ENCODE data around the gene CELSR2. TPM values are rescaled to one million over a fixed set of nuclear protein-coding genes. Genes with fewer than 3 reads are reported as not detected.

Gene CELSR2
- total RNA-seq, 1 experiment from 2014 or later: 0.97 TPM

DNA sequence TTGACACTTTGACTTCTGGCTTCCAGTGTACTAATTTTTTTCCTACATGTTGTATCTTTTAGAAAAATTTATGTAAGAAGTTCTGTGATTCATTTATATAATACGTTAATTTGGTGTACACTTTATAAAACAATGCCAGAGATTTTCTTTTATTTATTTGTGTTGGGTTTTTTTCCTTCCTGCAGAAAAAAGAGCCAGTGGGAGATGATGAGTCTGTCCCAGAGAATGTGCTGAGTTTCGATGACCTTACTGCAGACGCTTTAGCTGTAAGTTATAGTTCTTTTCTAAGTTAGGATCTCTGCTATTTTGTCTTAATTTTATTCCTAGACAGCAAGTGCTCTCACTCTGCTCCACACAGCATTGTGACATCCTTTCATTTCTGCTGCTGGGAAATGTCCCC lies 21.2 kb upstream of the CELSR2 start:
- no peak for DNase-seq (ENCODE audit: low read depth)

DNA sequence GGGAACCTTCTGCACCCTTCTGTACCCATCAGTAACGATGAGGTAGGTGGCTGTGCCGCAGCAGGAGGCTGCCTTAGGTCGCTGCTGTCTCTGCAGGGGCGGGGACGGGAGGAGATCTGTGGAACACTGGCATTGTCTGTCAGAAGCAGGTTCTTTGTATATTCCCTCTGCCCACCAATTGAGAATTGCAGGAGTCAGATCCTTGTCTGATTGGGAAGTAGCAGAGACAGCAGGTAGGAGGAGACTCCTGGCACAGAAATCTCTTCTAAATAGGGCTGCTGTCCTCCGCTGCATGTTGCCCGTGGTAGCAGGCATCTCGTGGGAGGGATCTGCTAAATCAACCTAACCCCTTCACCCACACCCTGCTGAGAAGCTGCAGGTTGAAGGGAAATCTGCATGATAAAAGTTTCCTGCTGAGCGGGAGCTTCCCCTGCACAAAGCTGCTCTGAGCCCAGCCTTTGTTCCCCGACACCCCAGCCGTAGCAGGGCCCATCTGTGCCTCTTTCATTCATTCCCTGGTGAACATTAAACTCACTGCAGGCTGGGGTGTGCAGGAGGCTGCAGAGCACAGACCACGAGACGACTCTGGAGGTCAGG lies 19.7 kb upstream of the CELSR2 start:
- no peak for DNase-seq (ENCODE audit: low read depth)

DNA sequence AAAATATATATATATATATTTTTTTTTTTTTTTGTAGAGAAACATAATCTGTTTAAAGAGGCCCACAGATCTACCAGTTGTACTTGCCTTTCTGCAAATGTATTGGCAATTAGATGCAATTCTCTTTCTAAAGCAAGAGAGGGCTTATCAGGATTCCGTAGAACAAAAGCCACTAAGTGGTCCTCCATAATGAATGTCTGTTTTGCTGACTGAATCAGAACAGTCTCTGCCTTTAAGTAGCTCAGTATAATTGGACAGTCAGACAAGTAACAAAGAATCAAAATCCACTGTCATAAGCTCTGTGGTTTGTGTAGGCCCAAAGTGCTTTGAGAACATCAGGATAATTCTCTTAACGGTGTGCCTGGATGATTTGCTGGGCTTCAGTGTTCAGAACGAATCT lies 18.3 kb upstream of the CELSR2 start:
- no peak for DNase-seq (ENCODE audit: low read depth)

DNA sequence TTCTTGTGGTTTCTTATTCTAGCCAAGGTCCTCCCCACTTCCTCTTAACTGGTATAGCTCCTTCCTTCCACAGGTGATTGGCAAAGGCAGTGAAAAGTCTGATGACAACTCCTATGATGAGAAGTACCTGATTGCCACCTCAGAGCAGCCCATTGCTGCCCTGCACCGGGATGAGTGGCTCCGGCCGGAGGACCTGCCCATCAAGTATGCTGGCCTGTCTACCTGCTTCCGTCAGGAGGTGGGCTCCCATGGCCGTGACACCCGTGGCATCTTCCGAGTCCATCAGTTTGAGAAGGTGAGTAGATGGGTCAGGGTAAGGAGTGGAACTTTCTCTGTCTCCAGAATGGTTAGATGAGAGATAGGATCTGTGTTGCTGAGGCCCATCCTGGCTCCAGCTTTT lies 14.2 kb upstream of the CELSR2 start:
- no peak for DNase-seq (ENCODE audit: low read depth)

DNA sequence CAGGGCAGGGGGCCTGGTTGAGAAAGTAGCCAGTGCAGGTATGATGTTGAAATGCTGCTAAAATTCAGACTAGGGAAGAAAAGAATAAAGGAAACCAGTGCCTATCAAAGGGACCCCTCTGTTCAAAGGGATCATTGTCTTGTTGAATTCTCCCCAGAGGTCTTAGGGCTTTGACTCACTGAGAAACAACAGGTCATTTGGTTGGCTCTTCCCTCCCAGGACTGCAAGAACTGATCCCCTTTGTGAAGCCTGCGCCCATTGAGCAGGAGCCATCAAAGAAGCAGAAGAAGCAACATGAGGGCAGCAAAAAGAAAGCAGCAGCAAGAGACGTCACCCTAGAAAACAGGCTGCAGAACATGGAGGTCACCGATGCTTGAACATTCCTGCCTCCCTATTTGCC lies 11.8 kb upstream of the CELSR2 start:
- no peak for DNase-seq (ENCODE audit: low read depth)

DNA sequence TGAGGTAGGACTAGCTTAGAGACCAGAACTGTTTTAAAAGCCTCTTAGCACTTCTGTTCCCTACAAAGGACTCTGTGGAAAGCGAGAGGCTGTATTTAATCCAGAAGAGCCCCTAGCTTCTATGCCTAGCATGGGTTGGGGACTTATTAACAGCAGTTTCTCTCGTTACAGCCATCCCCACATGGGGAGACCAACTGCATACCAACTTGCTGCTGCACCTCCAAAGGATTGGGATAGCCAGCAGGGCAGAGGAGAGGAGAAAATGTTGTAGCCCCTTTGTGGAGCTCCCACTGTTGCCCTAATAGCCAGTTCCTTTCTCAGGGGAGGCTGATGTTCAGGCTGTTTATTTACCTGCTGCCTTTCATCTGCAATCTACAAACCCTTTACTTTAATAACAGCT lies 11.0 kb upstream of the CELSR2 start:
- DNase-seq (ENCODE audit: low read depth): no peak

DNA sequence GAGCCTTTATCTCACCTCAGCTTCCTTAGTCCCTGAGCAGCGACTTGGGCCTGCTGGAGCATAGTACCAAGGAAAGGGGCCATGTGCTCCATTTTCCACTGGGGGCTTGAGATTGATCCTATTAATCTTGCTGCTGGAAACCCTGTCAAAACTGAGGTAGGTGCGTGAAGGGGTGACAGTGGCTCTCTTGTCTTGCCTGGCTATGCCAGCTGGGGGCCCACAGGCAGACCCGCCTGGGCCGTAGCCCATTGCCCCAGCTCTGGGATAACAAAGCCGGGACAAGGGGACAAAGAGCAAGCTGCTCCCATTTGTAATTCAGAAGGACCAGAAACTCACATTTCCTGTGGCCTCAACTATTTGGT lies 10.3 kb upstream of the CELSR2 start:
- DNase-seq (ENCODE audit: low read depth): no peak

DNA sequence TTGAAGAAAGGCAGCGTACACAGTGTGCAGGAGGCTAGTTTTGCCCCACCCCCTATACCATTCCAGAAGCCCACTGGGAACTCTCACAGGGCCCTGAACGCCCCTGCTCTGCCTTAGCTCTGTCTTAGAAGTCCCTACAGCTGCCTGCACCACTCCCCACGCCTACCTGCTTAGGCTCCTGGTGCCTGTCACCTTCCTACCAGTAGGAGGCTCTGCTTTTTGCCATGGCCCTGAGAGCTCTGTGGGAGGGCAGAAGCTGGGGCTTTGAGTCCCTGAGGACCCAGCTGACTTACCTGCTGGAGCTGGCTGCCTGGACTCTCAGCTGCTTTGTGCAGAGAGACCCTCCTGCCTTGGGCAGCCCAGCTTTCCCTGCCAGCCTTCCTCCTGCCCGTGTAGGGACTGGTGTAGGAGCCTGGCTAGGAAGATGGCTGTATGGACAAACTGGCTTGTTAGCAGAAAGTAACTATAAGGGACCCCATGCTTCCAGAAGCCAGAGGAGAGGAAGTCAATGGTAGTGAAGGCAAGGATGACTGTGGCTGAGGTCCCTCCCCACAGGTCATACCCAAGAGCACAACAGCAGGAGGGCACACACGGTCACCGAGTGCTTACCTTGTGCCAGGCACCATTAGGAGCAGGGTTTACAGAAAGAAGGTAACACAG lies 9.8 kb upstream of the CELSR2 start:
- peak; percentile 67 for DNase-seq (ENCODE audit: low read depth)

DNA sequence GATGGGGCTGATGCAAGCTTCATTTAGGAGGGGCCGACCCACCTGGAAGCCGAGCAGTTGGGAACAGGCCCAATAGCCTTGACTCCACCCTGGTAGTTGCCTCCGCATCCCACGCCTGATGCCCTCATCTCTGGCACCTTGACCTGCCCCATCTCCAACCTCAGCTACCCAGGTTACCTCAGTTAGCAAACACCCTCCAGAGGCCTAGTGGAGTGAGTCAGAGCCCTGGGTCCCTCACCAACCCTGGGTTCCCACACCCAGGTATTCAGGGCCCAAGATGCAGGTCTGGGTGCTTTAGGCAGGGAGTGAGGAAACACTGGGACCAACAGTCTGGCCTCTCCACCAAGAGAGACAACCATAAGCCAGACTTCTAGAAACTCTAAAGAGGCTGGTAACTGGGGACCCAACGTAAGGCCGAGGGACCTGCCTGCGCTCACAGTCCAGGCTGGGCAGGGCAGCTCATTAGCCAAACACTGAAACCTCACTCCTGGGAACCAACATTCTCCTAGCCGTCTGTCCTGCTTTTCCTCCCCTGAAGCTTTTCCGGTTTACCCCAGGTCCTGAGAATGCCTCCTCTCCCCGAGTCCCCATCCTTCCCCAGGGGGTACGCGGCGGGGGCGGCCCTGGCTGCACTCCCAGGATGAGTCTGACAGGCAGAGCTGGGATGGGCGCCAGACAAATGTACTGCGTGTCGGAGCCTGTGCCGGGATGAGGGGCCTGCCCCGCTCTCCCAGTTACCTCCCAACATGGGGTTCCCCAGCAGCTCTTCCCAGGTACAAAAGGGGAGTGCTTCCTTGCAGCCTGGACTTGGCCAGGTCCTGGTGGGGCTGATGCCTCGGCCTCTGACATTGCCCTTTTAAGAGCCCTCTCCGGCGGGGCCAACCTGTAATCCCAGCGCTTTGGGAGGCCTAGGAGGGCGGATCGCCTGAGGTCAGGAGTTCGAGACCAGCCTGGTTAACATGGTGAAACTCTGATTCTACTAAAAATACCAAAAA lies 8.9 kb upstream of the CELSR2 start:
- peak; percentile 90 for DNase-seq (ENCODE audit: low read depth)

DNA sequence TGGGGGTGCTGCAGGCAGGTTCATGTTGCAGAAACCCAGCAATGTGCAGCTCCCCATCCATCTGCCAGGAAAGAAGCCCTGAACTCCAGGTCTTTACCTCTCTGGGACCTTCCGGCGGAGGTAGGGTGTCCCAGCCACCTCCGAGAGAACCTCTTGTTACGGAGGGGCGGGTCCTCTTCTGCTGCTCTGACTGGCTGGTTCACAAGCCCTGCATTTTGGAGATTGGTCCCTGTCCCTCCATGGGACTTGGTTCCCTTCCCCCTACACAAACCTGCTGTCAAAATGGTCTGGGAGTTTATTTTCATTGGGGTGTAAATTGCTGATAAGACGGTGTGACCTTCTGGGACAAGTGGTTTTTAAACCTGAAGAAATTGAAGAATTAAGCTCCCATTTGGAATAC lies 8.0 kb upstream of the CELSR2 start:
- no peak for DNase-seq (ENCODE audit: low read depth)

DNA sequence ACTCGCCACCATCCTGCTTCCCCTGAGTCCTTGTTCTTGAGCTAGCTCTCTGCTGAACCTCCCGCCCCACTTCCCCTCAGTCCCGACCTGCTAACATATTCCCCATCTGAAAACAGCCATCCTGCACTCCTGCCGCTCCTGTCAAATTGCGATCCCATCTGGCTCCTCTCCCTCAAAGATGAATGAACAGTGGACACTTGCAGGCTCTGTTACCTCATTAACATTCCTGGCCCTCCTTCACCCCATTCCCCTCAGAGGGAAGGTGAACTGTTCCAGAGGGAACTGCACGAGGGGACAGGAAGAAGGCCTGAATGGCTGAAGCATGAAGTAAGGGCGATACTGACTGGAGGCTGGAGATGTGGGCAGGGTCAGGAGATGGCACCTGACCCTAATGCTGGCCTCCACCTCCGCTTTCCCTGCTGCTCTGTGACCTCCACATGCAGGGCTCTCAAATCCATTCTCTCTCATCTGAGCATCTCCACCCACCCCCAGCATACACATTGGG lies 7.4 kb upstream of the CELSR2 start:
- no peak for DNase-seq (ENCODE audit: low read depth)

DNA sequence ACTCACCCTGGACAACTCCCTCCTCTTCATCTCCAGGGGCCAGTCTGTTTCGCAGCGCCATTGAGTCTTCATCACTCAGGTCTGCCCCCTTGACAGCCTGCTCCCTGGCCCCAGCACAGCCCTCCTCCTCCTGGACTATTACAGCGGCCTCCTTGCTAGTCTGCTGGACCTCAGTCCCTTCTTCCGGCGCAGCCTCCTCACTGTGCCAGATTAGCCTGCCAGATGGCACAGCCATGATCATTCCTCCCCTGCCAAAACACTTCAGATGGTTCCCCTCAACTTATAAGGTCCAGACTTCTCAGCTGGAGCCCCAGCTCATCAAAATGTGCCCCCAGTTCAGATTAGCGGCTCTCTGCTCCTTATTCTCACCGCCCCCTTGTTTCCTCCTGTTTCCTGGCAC lies 7.0 kb upstream of the CELSR2 start:
- DNase-seq (ENCODE audit: low read depth): no peak

DNA sequence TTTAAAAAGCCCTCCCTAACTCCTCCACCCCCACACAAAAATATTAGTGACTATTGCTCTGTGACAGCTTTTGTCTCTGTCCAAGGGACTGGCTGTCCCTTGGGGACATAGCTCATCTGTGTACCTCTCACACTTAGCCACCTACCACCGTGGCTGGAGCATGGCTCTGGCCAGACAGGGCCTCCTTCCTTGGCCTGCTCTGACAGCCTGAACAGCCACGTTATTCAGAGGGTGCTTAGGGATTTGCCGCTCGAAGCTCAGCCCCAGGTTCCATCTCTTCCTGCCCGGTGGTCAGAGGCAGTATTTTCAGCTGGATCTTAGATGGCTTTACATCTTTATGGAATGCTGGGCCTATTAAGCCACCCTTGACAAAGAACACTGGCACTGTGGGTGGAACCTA lies 6.1 kb upstream of the CELSR2 start:
- DNase-seq (ENCODE audit: low read depth): no peak

DNA sequence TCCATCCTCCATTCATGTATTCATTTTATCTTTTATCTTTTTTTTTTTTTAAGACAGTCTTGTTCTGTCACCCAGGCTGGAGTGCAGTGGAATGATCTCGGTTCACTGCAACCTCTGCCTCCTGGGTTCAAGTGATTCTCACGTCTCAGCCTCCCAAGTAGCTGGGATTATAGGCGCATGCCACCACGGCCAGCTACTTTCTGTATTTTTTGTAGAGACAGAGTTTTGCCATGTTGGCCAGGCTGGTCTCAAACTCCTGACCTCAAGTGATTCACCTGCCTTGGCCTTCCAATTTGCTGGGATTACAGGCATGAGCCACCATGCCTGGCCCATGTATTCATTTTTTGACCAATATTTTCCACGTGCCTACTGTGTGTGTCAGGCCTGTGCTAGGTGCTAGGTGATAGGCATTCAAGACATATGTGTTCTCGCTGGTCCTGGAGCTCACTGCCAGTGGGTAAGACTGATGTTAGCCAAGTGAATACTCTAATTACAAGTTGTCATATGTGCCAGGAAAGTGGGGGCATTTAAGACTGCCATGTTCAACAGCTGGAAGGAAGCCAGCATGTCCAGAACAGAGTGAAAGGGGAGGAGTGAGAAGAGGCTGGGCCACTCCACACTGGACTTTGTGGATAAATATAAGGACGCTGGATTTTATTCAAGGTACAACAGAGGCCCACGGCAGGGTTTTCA lies 5.3 kb upstream of the CELSR2 start:
- no peak for DNase-seq (ENCODE audit: low read depth)

DNA sequence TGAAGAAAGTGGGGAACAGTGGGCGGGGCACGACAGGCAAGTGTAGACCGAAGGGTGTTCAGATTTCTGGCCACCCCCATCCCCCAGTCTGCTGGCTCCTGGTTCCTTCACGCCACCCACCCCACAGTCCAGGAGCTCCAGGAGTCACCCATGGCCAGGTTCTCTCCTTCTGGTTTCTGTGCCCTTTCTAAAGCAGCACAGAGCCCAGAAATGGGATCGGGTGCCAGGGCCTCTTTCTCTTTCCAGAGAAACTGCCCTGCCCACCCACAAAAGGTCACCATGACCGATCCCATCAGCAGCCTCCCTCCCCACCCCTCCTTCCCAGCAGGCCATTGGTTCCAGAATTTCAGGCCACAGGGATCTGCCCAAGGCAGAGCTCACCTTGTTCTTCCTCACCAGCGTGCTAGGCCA lies 3.2 kb upstream of the CELSR2 start:
- DNase-seq (ENCODE audit: low read depth): no peak

DNA sequence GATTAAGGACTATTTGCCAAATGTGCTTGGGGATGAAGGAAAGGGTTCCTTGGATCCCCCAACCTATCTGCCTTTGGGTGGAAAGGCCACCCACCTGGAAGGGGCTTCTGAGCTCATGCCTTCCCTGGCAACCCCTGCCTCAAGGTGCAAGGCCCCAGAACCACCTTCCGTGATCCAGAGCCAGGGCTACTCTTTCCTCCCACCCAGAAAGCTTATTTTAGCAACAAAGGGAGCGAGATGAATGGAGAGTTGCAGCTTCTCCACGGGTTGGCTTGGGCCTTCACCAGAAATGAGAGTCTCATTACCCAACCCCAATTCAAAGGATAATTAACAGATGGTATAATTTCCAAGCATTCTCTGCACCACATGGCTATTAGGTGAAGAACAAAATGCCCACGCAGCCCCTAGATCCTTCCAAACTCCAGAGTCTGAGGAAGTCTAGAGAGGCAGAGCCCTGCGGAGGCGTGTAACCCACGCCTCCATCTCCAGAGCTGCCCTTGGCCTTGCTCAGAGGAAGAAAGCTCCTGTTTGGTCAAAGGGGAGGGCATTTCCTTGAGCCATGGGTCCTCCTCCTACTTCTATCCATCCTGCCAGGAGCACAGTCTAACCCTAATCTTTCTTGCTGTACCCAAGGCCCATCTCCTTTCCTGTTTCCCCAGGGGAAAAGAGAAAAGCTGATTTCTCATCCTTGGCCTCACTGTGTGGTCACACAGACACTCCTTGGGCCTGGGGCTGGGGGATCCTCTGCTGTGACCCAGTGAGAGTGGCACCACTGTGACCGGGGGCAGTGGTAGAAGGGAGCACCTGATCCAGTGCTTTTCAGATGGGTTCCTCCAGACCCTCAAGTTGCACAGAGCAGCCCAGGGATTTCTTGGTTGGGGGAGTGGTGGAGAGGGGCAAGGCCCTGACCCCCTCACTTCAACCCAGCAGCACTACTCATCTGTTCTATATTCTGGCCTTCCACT lies 1.7 kb upstream of the CELSR2 start:
- no peak for DNase-seq (ENCODE audit: low read depth)

DNA sequence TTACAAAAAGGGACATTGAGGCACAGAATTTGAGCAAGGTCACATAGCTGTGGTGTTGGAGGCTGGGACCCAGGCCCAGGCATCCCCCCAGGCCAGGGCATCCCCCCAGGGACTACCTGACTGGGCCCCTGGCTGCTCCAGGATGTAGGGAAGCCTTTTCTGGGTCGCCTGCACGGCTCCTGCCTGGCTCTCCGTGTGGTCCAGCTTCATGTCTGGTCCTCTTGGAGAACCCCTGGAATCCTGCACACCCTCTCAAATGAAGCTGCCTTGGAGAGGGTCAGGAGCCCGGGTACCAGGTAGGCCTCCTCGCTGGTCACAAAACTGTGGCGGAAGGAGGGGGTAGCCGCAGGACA lies 919 bp upstream of the CELSR2 start:
- no peak for DNase-seq (ENCODE audit: low read depth)

DNA sequence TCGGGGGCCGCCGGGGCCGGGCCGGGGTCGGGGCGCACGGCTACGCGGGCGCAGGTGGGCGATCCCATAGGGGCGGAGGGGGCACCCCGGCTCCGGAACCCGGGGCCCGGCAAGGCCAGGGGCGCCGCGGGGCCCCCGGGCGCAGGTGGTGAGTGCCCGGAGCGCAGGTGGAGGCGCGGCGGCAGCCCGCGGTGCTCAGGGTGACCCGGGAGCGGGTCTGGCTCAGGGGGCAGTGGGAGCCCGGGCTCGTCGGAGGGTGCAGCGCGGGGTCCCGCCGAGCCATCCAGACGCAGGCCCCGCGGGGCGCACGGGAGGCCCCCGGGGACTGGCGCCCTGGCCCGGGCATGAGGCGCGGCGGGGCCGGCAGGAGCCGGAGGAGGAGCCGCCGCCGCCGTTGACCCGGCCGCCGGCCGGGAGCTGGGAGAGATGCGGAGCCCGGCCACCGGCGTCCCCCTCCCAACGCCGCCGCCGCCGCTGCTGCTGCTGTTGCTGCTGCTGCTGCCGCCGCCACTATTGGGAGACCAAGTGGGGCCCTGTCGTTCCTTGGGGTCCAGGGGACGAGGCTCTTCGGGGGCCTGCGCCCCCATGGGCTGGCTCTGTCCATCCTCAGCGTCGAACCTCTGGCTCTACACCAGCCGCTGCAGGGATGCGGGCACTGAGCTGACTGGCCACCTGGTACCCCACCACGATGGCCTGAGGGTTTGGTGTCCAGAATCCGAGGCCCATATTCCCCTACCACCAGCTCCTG lies 489 bp downstream of the CELSR2 start:
- peak; percentile 22 for DNase-seq (ENCODE audit: low read depth)

DNA sequence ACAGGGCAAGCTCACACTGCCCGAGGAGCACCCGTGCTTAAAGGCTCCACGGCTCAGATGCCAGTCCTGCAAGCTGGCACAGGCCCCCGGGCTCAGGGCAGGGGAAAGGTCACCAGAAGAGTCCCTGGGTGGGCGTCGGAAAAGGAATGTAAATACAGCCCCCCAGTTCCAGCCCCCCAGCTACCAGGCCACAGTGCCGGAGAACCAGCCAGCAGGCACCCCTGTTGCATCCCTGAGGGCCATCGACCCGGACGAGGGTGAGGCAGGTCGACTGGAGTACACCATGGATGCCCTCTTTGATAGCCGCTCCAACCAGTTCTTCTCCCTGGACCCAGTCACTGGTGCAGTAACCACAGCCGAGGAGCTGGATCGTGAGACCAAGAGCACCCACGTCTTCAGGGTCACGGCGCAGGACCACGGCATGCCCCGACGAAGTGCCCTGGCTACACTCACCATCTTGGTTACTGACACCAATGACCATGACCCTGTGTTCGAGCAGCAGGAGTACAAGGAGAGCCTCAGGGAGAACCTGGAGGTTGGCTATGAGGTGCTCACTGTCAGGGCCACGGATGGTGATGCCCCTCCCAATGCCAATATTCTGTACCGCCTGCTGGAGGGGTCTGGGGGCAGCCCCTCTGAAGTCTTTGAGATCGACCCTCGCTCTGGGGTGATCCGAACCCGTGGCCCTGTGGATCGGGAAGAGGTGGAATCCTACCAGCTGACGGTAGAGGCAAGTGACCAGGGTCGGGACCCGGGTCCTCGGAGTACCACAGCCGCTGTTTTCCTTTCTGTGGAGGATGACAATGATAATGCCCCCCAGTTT lies 1.3 kb downstream of the CELSR2 start:
- peak; percentile 5 for DNase-seq (ENCODE audit: low read depth)
